SK-N-SH (cell line): Measurements from ENCODE around the gene EIPR1. TPM values are rescaled to one million over a fixed set of nuclear protein-coding genes. Genes with fewer than 3 reads are reported as not detected.

Experiments
- CTCF ChIA-PET: fragments of 300-600, 350-600 bp; formaldehyde crosslinking; extraction: SDS; loops from one replicate; lab custom pipeline; 2021; lab: Yijun Ruan, JAX
- POLR2A ChIA-PET: fragments of 350-600 bp; sonication (Branson Sonifier 250); formaldehyde crosslinking; extraction: SDS; loops from one replicate; lab custom pipeline; 2020; ENCODE audit warnings: antibody characterized with exemption, inconsistent platforms; lab: Yijun Ruan, JAX
- DNase-seq: peaks from one replicate; pipeline ENCODE4 v3.0.0; 2012
- H2AFZ ChIP-seq: fragments of 200-600 bp; sonication (generic); 2 replicates; pipeline ENCODE4 v1.8.1; 2016; ENCODE audit warnings: antibody characterized with exemption, mild to moderate bottlenecking, low read depth
- H3F3A ChIP-seq: fragments of 200-600 bp; sonication (generic); replicated peaks from 2 replicates; pipeline ENCODE3; 2016; ENCODE audit warnings: antibody characterized with exemption, mild to moderate bottlenecking; ENCODE audit not compliant: insufficient read depth
- H3K27ac ChIP-seq, 2 experiments: fragments of 200-500 bp in 1 of 2; fragments of 200-600 bp in 1 of 2; sonication (Bioruptor generic) in 1 of 2; sonication (generic), shearing (Covaris generic) in 1 of 2; 2 replicates each; pipeline versions ENCODE4 v1.5.1 to v1.6.1; 2014 to 2016; ENCODE audit warnings: low read depth in 2 of 2, inconsistent platforms in 1 of 2, low read length in 1 of 2, mild to moderate bottlenecking in 1 of 2, mixed read lengths in 1 of 2
- H3K27me3 ChIP-seq: fragments of 200-600 bp; sonication (generic), shearing (Covaris generic); 2 replicates; pipeline ENCODE4 v1.6.1; 2016; ENCODE audit warnings: mixed run types; ENCODE audit not compliant: insufficient read depth
- H3K36me3 ChIP-seq, 2 experiments: fragments of 200-500 bp in 1 of 2; fragments of 200-600 bp in 1 of 2; sonication (Bioruptor generic) in 1 of 2; sonication (generic) in 1 of 2; replicated peaks in 1 of 2; 2 replicates each; pipeline versions ENCODE3 to v1.5.1; 2014 to 2016; ENCODE audit warnings: low read length in 1 of 2, mild to moderate bottlenecking in 1 of 2; ENCODE audit not compliant: insufficient read depth in 2 of 2, control insufficient read depth in 1 of 2
- H3K4me1 ChIP-seq, 2 experiments: fragments of 200-500 bp in 1 of 2; fragments of 200-600 bp in 1 of 2; sonication (Bioruptor generic) in 1 of 2; sonication (generic), shearing (Covaris generic) in 1 of 2; 2 replicates each; pipeline versions ENCODE4 v1.5.1 to v1.6.1; 2014 to 2016; ENCODE audit warnings: low read depth in 1 of 2, low read length in 1 of 2, mixed run types in 1 of 2; ENCODE audit not compliant: insufficient read depth in 2 of 2, control insufficient read depth in 1 of 2
- H3K4me2 ChIP-seq: fragments of 200-600 bp; sonication (generic), shearing (Covaris generic); 2 replicates; pipeline ENCODE4 v1.6.1; 2017; ENCODE audit warnings: mixed run types
- H3K4me3 ChIP-seq, 2 experiments: fragments of 200-500 bp in 1 of 2; fragments of 200-600 bp in 1 of 2; sonication (Bioruptor generic) in 1 of 2; sonication (generic), shearing (Covaris generic) in 1 of 2; 2 replicates each; pipeline versions ENCODE4 v1.5.1 to v1.8.1; 2014 to 2016; ENCODE audit warnings: low read depth in 2 of 2, inconsistent platforms in 1 of 2, low read length in 1 of 2, mild to moderate bottlenecking in 1 of 2, mixed read lengths in 1 of 2, moderate library complexity in 1 of 2
- H3K79me2 ChIP-seq: fragments of 200-600 bp; sonication (generic); 2 replicates; pipeline ENCODE4 v1.8.1; 2017; ENCODE audit warnings: mild to moderate bottlenecking; ENCODE audit not compliant: insufficient read depth
- H3K9ac ChIP-seq: fragments of 200-600 bp; sonication (generic); 2 replicates; pipeline ENCODE4 v1.6.1; 2017; ENCODE audit warnings: mixed run types
- H3K9me2 ChIP-seq: fragments of 200-600 bp; sonication (generic); 2 replicates; pipeline ENCODE4 v1.6.1; 2017; ENCODE audit warnings: mixed run types
- H3K9me3 ChIP-seq: fragments of 200-600 bp; sonication (generic); 2 replicates; pipeline ENCODE4 v1.6.1; 2017; ENCODE audit warnings: mixed run types, mild to moderate bottlenecking, moderate library complexity
- H4K20me1 ChIP-seq: fragments of 200-600 bp; sonication (generic); 2 replicates; pipeline ENCODE4 v1.6.1; 2017; ENCODE audit warnings: mild to moderate bottlenecking, mixed run types; ENCODE audit not compliant: insufficient read depth
- CHD2 ChIP-seq: fragments of 150-350 bp; IDR thresholded peaks from 2 replicates; pipeline ENCODE4 v1.6.1; 2018; ENCODE audit warnings: low read length; ENCODE audit not compliant: partially characterized antibody
- FOXJ3 ChIP-seq: sonication (generic); formaldehyde crosslinking; IDR thresholded peaks from 2 replicates; pipeline ENCODE4 v1.5.1; 2020; ENCODE audit warnings: mild to moderate bottlenecking, missing genetic modification reagents
- FOXM1 ChIP-seq: IDR thresholded peaks from 2 replicates; pipeline ENCODE4 v1.4.0; 2012; ENCODE audit warnings: low read depth, mild to moderate bottlenecking
- GABPA ChIP-seq: IDR thresholded peaks from 2 replicates; pipeline ENCODE4 v1.4.0; 2012; ENCODE audit warnings: low read depth, mild to moderate bottlenecking
- GATA2 ChIP-seq: sonication (generic); formaldehyde crosslinking; IDR thresholded peaks from 2 replicates; pipeline ENCODE4 v1.5.0; 2020; ENCODE audit warnings: mild to moderate bottlenecking, missing genetic modification reagents
- JUND ChIP-seq: IDR thresholded peaks from 2 replicates; pipeline ENCODE4 v1.4.0; 2012
- MEF2A ChIP-seq: IDR thresholded peaks from 2 replicates; pipeline ENCODE4 v1.4.0; 2012; ENCODE audit warnings: low read depth, borderline replicate concordance
- NFIC ChIP-seq: IDR thresholded peaks from 2 replicates; pipeline ENCODE4 v1.4.0; 2012; ENCODE audit warnings: borderline replicate concordance
- RCOR1 ChIP-seq: fragments of 150-350 bp; IDR thresholded peaks from 2 replicates; pipeline ENCODE4 v1.6.1; 2017; ENCODE audit warnings: antibody characterized with exemption, low read length
- SIN3A ChIP-seq: IDR thresholded peaks from 2 replicates; pipeline ENCODE4 v1.6.1; 2012; ENCODE audit warnings: low read depth, mild to moderate bottlenecking, low read length, moderate library complexity, borderline replicate concordance
- TAF1 ChIP-seq: IDR thresholded peaks from 2 replicates; pipeline ENCODE4 v1.6.1; 2012; ENCODE audit warnings: low read depth, mild to moderate bottlenecking, low read length, moderate library complexity, borderline replicate concordance
- TCF12 ChIP-seq: IDR thresholded peaks from 2 replicates; pipeline ENCODE4 v1.4.0; 2012
- TEAD4 ChIP-seq: IDR thresholded peaks from 2 replicates; pipeline ENCODE4 v1.4.0; 2012; ENCODE audit warnings: mild to moderate bottlenecking, borderline replicate concordance; ENCODE audit not compliant: insufficient read depth
- WGBS: methylation state at CpG from one replicate; pipeline ENCODE4 v1.1.6; 2017; ENCODE audit warnings: low lambda C conversion rate; 5-methylcytosine and 5-hydroxymethylcytosine counted together
- polyA plus RNA-seq, 3 experiments: library from polyadenylated mRNA; depleted of rRNA; stranded (reverse); fragments of >200 nt; gene quantifications; 2 replicates each; pipeline ENCODE4 v1.2.3, GENCODE V29; 2012
- TF ChIP-seq, protein P1 (sequence below): fragments of 200-600 bp; sonication (generic); IDR thresholded peaks from 2 replicates; pipeline ENCODE4 v1.6.1; 2017; ENCODE audit warnings: antibody characterized with exemption, mild to moderate bottlenecking, moderate library complexity
- TF ChIP-seq, protein P2 (sequence below): fragments of 150-350 bp; IDR thresholded peaks from 2 replicates; pipeline ENCODE4 v1.6.1; 2016; ENCODE audit warnings: mild to moderate bottlenecking, low read depth, low read length
- TF ChIP-seq, protein P3 (sequence below): IDR thresholded peaks from 2 replicates; pipeline ENCODE4 v1.4.0; 2012; ENCODE audit warnings: low read depth, borderline replicate concordance
- TF ChIP-seq, protein P4 (sequence below): IDR thresholded peaks from 2 replicates; pipeline ENCODE4 v1.4.0; 2012; ENCODE audit warnings: low read depth, borderline replicate concordance
- TF ChIP-seq, protein P5 (sequence below): IDR thresholded peaks from 2 replicates; pipeline ENCODE4 v1.6.1; 2012; ENCODE audit warnings: mild to moderate bottlenecking, low read depth, low read length, moderate library complexity

Gene EIPR1
- polyA plus RNA-seq, 1 of the 3 experiments (the other 2 are of a cell fraction): 85.9 TPM

DNA sequence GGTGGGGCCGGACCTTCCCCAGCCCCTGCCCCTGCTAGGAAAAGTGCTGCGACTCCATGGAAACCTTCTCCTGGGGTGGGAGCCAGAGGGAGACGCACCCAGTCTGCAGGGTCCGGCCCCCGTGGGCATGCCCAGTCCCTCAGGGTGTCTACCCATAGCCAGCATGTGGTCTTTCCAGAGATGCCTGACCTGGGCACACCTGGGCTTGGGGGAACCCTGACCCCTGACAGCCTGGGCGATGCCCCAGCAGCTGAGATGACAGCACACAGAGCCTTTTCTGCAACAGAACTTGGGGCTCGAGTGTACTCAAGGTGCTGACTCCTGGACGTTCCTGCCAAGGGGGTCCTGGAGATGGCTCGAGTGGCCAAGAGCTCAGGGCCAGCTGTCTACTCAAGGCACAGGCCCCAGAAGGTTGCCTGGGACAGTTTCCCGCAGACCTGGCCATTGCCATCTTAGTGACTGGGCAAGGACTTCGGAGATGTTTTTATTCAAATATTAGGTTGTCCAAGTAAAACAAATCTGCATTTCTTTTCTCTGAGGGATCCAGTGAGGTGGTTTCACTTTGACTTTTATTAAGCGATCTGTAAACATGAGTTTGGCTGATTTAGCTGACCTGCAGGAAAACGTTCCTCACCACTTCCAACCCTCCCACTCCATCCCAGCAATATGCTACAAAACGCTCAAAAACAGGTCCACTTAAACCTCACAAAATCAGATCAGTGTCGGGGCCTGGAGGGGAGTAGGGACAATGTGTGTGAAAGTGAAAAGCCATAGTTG is 228.0 kb downstream of the EIPR1 start:
- TF ChIP-seq GABPA: no peak
- TF ChIP-seq FOXJ3 (CRISPR knock-in tag): no peak
- TF ChIP-seq, protein P1, sequence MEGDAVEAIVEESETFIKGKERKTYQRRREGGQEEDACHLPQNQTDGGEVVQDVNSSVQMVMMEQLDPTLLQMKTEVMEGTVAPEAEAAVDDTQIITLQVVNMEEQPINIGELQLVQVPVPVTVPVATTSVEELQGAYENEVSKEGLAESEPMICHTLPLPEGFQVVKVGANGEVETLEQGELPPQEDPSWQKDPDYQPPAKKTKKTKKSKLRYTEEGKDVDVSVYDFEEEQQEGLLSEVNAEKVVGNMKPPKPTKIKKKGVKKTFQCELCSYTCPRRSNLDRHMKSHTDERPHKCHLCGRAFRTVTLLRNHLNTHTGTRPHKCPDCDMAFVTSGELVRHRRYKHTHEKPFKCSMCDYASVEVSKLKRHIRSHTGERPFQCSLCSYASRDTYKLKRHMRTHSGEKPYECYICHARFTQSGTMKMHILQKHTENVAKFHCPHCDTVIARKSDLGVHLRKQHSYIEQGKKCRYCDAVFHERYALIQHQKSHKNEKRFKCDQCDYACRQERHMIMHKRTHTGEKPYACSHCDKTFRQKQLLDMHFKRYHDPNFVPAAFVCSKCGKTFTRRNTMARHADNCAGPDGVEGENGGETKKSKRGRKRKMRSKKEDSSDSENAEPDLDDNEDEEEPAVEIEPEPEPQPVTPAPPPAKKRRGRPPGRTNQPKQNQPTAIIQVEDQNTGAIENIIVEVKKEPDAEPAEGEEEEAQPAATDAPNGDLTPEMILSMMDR: no peak
- TF ChIP-seq FOXM1: no peak
- no peak for TF ChIP-seq JUND
- TF ChIP-seq CHD2: no peak
- no peak for TF ChIP-seq TEAD4
- TF ChIP-seq, protein P2, sequence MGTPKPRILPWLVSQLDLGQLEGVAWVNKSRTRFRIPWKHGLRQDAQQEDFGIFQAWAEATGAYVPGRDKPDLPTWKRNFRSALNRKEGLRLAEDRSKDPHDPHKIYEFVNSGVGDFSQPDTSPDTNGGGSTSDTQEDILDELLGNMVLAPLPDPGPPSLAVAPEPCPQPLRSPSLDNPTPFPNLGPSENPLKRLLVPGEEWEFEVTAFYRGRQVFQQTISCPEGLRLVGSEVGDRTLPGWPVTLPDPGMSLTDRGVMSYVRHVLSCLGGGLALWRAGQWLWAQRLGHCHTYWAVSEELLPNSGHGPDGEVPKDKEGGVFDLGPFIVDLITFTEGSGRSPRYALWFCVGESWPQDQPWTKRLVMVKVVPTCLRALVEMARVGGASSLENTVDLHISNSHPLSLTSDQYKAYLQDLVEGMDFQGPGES: no peak
- no peak for TF ChIP-seq TAF1
- TF ChIP-seq SIN3A: no peak
- no peak for TF ChIP-seq GATA2
- TF ChIP-seq, protein P3, sequence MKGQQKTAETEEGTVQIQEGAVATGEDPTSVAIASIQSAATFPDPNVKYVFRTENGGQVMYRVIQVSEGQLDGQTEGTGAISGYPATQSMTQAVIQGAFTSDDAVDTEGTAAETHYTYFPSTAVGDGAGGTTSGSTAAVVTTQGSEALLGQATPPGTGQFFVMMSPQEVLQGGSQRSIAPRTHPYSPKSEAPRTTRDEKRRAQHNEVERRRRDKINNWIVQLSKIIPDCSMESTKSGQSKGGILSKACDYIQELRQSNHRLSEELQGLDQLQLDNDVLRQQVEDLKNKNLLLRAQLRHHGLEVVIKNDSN: no peak
- no peak for TF ChIP-seq MEF2A
- TF ChIP-seq TCF12: no peak
- no peak for TF ChIP-seq RCOR1
- no peak for TF ChIP-seq NFIC
- TF ChIP-seq, protein P4, sequence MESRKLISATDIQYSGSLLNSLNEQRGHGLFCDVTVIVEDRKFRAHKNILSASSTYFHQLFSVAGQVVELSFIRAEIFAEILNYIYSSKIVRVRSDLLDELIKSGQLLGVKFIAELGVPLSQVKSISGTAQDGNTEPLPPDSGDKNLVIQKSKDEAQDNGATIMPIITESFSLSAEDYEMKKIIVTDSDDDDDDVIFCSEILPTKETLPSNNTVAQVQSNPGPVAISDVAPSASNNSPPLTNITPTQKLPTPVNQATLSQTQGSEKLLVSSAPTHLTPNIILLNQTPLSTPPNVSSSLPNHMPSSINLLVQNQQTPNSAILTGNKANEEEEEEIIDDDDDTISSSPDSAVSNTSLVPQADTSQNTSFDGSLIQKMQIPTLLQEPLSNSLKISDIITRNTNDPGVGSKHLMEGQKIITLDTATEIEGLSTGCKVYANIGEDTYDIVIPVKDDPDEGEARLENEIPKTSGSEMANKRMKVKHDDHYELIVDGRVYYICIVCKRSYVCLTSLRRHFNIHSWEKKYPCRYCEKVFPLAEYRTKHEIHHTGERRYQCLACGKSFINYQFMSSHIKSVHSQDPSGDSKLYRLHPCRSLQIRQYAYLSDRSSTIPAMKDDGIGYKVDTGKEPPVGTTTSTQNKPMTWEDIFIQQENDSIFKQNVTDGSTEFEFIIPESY: no peak
- TF ChIP-seq, protein P5, sequence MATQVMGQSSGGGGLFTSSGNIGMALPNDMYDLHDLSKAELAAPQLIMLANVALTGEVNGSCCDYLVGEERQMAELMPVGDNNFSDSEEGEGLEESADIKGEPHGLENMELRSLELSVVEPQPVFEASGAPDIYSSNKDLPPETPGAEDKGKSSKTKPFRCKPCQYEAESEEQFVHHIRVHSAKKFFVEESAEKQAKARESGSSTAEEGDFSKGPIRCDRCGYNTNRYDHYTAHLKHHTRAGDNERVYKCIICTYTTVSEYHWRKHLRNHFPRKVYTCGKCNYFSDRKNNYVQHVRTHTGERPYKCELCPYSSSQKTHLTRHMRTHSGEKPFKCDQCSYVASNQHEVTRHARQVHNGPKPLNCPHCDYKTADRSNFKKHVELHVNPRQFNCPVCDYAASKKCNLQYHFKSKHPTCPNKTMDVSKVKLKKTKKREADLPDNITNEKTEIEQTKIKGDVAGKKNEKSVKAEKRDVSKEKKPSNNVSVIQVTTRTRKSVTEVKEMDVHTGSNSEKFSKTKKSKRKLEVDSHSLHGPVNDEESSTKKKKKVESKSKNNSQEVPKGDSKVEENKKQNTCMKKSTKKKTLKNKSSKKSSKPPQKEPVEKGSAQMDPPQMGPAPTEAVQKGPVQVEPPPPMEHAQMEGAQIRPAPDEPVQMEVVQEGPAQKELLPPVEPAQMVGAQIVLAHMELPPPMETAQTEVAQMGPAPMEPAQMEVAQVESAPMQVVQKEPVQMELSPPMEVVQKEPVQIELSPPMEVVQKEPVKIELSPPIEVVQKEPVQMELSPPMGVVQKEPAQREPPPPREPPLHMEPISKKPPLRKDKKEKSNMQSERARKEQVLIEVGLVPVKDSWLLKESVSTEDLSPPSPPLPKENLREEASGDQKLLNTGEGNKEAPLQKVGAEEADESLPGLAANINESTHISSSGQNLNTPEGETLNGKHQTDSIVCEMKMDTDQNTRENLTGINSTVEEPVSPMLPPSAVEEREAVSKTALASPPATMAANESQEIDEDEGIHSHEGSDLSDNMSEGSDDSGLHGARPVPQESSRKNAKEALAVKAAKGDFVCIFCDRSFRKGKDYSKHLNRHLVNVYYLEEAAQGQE: no peak
- 73% methylated on average over 12 of the region's 15 CpGs for WGBS
- Histone ChIP-seq H3K27me3 (no peaks in the 10 kb centered on the region), H4K20me1 (no peaks in the 10 kb centered on the region), H3K36me3 (no peaks in the 10 kb centered on the region), H3K9me3 (no peaks in the 10 kb centered on the region), H3F3A (no peaks in the 10 kb centered on the region), H3K27ac (no peak overlapping the region), H3K79me2 (no peaks in the 10 kb centered on the region), H2AFZ (no peak overlapping the region), H3K9ac (no peak overlapping the region), H3K4me1 (peaks cover 0 to 16% of the 10 kb centered on the region in 2 experiments; a peak in 1 of 4 replicates), H3K4me2 (no peak overlapping the region), H3K4me3 (no peak overlapping the region), H3K9me2 (no peaks in the 10 kb centered on the region)
- ChIA-PET POLR2A (no interaction called here), CTCF (interaction anchor here (0.6 to 1.5 kb wide), 2 partner anchors 44 to 148 kb away, joined by 3 read pairs; no protein-coding TSS in a partner anchor)
- DNase-seq: no peak
